ENCODE results near the gene OR9Q1.

The OR9Q1 gene

GRCh38 chr11:58059007-58059350 lies 35.3 kb downstream of the OR9Q1 start:
- no peaks in the 10 kb centered on the region for H3K4me1 ChIP-seq
- no peaks in the 10 kb centered on the region for H3K36me3 ChIP-seq
- H3K9me3 ChIP-seq, result no peaks in the 10 kb centered on the region
- H3K4me3 ChIP-seq (ENCODE audit: low read depth, low read length), result no peak overlapping the region
- DNase-seq, result no peak
- TF ChIP-seq, protein P1, sequence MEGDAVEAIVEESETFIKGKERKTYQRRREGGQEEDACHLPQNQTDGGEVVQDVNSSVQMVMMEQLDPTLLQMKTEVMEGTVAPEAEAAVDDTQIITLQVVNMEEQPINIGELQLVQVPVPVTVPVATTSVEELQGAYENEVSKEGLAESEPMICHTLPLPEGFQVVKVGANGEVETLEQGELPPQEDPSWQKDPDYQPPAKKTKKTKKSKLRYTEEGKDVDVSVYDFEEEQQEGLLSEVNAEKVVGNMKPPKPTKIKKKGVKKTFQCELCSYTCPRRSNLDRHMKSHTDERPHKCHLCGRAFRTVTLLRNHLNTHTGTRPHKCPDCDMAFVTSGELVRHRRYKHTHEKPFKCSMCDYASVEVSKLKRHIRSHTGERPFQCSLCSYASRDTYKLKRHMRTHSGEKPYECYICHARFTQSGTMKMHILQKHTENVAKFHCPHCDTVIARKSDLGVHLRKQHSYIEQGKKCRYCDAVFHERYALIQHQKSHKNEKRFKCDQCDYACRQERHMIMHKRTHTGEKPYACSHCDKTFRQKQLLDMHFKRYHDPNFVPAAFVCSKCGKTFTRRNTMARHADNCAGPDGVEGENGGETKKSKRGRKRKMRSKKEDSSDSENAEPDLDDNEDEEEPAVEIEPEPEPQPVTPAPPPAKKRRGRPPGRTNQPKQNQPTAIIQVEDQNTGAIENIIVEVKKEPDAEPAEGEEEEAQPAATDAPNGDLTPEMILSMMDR (IDR thresholded peaks at IDR 0.05; ENCODE audit: low read depth, low read length), result no peak
- no peaks in the 10 kb centered on the region for H3K27me3 ChIP-seq

- no peaks in the 10 kb centered on the region for H3K36me3 ChIP-seq
- H3K4me3 ChIP-seq (ENCODE audit: low read depth, low read length), result no peak overlapping the region
- DNase-seq, result no peak
- no peaks in the 10 kb centered on the region for H3K4me1 ChIP-seq
- H3K27me3 ChIP-seq, result no peaks in the 10 kb centered on the region
- no peaks in the 10 kb centered on the region for H3K9me3 ChIP-seq
- TF ChIP-seq, protein P1 (IDR thresholded peaks at IDR 0.05; ENCODE audit: low read depth, low read length), result no peak
Observed at GRCh38 chr11:58060535-58060934, 36.9 kb downstream of the OR9Q1 start.

DNA sequence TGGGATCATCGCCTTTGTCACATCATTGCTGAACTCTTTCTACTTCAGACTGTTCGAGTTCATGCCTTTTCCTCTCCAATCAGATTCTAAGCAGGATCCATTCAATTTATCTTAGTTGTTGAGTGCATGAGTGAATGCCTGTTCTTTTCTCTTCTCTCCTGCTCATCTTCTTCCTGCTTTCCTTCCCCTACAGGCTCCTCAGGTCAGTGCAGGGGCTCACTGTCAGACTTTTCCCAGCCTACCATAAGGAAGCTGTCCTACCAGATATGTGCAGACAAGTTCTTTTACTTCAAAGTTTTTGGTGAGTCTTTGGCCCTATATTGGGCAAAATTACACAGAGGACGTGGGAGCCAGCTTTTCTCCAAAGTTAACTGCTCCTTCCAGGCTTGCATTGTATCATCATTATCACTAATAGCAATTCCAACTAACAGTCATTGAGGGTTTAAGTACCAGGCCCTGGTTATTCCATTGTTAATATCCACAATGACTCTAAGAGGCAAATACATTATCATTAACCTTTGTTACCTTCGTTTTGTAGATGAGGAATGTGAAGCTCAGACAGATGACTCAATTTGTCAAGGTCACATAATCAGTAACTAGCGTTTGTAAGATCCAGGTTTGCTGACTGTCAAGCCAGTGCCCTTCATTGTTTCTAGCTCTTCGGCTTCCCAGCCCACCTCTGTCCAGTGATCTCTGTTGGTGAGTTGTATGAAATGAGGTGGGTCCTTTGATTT lies 37.4 kb downstream of the OR9Q1 start:
- Histone ChIP-seq H3K4me1 (no peaks in the 10 kb centered on the region), H3K27me3 (no peaks in the 10 kb centered on the region), H3K9me3 (no peaks in the 10 kb centered on the region), H3K4me3 (ENCODE audit: low read depth, low read length) (no peak overlapping the region), H3K36me3 (no peaks in the 10 kb centered on the region)
- TF ChIP-seq, protein P1 (IDR thresholded peaks at IDR 0.05; ENCODE audit: low read depth, low read length), result no peak
- DNase-seq, result no peak

DNA sequence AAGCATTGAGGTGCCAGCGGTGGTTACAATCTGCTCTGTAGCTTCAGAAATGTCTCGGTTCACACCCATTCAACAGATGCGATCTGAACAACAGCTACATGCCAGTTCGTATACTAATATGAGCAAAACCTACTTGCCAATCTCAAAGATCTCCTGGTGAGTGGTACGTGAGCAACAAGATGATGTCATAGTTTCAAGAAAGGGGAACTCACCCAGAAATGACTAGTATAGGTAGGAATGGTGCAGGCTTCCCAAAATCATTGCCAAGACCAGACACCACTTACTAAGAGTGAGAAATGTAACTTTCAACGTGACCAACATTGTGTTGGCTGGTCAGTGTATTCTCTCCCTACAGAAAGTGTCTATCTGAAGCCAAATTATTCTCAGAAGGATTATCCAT lies 38.1 kb downstream of the OR9Q1 start:
- Histone ChIP-seq H3K9me3 (no peaks in the 10 kb centered on the region), H3K27me3 (no peaks in the 10 kb centered on the region), H3K4me1 (no peaks in the 10 kb centered on the region), H3K36me3 (no peaks in the 10 kb centered on the region), H3K4me3 (ENCODE audit: low read depth, low read length) (no peak overlapping the region)
- DNase-seq, result no peak
- TF ChIP-seq, protein P1 (IDR thresholded peaks at IDR 0.05; ENCODE audit: low read depth, low read length), result no peak

DNA sequence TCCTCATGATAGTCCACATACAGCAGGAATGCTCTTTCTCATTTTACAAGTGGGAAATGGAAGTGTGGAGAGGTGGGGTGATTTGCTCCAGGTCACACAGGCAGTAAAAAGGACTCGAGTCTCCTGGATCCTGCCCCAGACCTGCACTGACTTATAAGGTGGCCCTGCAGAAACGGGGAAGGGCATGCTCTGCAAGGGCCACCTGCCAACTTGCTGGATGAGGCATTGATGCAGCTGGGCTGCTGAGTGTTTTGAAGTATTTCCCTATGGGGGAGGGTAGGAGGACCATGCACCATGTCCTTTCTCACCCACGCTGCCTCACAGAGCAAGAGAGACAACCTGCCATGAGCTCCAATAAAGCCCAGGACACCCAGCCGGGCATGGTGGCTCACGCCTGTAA lies 44.0 kb downstream of the OR9Q1 start:
- TF ChIP-seq, protein P1 (IDR thresholded peaks at IDR 0.05; ENCODE audit: low read depth, low read length), result no peak
- Histone ChIP-seq H3K36me3 (no peaks in the 10 kb centered on the region), H3K9me3 (no peaks in the 10 kb centered on the region), H3K4me1 (no peaks in the 10 kb centered on the region), H3K4me3 (ENCODE audit: low read depth, low read length) (no peak overlapping the region), H3K27me3 (no peaks in the 10 kb centered on the region)
- no peak for DNase-seq

DNA sequence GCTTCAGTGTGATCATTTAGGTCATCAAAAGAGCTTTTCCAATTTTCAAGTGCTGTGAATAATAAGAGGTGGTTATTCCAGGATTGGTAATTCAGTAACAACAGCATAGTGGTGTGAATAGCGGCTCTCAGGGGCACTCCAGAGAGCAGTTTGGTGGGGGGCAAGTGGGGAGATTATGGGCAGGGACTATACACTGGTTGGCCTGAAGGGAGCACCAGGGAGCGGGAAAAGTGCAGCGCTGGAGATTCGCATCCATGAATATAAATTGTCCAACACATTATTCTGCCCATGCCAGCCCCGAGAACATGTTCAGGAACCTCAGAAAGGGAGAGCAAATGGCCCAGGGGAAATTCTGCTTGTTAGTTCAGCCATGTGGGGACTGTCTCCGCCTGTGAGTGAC lies 45.0 kb downstream of the OR9Q1 start:
- H3K4me1 ChIP-seq, result no peaks in the 10 kb centered on the region
- no peaks in the 10 kb centered on the region for H3K36me3 ChIP-seq
- H3K4me3 ChIP-seq (ENCODE audit: low read depth, low read length), result no peak overlapping the region
- no peaks in the 10 kb centered on the region for H3K27me3 ChIP-seq
- DNase-seq, result no peak
- no peaks in the 10 kb centered on the region for H3K9me3 ChIP-seq
- TF ChIP-seq, protein P1 (IDR thresholded peaks at IDR 0.05; ENCODE audit: low read depth, low read length), result no peak
